ENCODE measurements around the gene ZNF143.

Gene ZNF143

GRCh38 chr11:9516113-9516512 is 55.3 kb downstream of the ZNF143 start:
- no peak for DNase-seq (ENCODE audit: low read depth)
- TF ChIP-seq CTCF (IDR thresholded peaks at IDR 0.05; ENCODE audit: low read length, missing control alignments), result no peak
- no peak overlapping the region for H3K4me3 ChIP-seq (replicated peaks; ENCODE audit: low read depth, low read length)

GRCh38 chr11:9518835-9519410 is 58.1 kb downstream of the ZNF143 start:
- no peak for DNase-seq (ENCODE audit: low read depth)
- TF ChIP-seq CTCF (IDR thresholded peaks at IDR 0.05; ENCODE audit: low read length, missing control alignments), result no peak
- no peak overlapping the region for H3K4me3 ChIP-seq (replicated peaks; ENCODE audit: low read depth, low read length)

- no peak for TF ChIP-seq CTCF (IDR thresholded peaks at IDR 0.05; ENCODE audit: low read length, missing control alignments)
- H3K4me3 ChIP-seq (replicated peaks; ENCODE audit: low read depth, low read length), result no peak overlapping the region
- DNase-seq (ENCODE audit: low read depth), result no peak
Measured at GRCh38 chr11:9524001-9524400, 63.2 kb downstream of the ZNF143 start.

GRCh38 chr11:9525116-9525515 is 64.3 kb downstream of the ZNF143 start:
- peak; percentile 22 for DNase-seq (ENCODE audit: low read depth)
- no peak for TF ChIP-seq CTCF (IDR thresholded peaks at IDR 0.05; ENCODE audit: low read length, missing control alignments)
- no peak overlapping the region for H3K4me3 ChIP-seq (replicated peaks; ENCODE audit: low read depth, low read length)

GRCh38 chr11:9527481-9528135 is 66.8 kb downstream of the ZNF143 start:
- DNase-seq (ENCODE audit: low read depth), result peak; percentile 96
- TF ChIP-seq CTCF (IDR thresholded peaks at IDR 0.05; ENCODE audit: low read length, missing control alignments), result no peak
- no peak overlapping the region for H3K4me3 ChIP-seq (replicated peaks; ENCODE audit: low read depth, low read length)

- no peak for DNase-seq (ENCODE audit: low read depth)
- no peak for TF ChIP-seq CTCF (IDR thresholded peaks at IDR 0.05; ENCODE audit: low read length, missing control alignments)
- H3K4me3 ChIP-seq (replicated peaks; ENCODE audit: low read depth, low read length), result no peak overlapping the region
Measured at GRCh38 chr11:9528136-9528501, 67.3 kb downstream of the ZNF143 start.

Data from fibroblast of pulmonary artery (primary cell).